K562 (cell line): ENCODE results near the gene DEDD2. TPM values are rescaled to one million over a fixed set of nuclear protein-coding genes. Genes with fewer than 3 reads are reported as not detected.

Source experiments
- BCLAF1 ChIP-seq, 2 experiments: fragments of 450-650 bp in 1 of 2; IDR thresholded peaks; 2 replicates each; pipeline ENCODE4 v1.6.1; 2011 to 2017; ENCODE audit warnings: low read depth in 2 of 2, antibody characterized with exemption in 1 of 2, borderline replicate concordance in 1 of 2, low read length in 1 of 2, mild to moderate bottlenecking in 1 of 2, mixed read lengths in 1 of 2; ENCODE audit not compliant: control insufficient read depth in 1 of 2
- CHD4 ChIP-seq: fragments of 200-600 bp; sonication (generic); IDR thresholded peaks from 3 replicates; pipeline ENCODE4 v1.6.1; 2012; ENCODE audit warnings: low read depth, mild to moderate bottlenecking, mixed read lengths, low read length, inconsistent platforms; ENCODE audit not compliant: insufficient read depth, insufficient replicate concordance, poor library complexity, severe bottlenecking
- KAT8 ChIP-seq: fragments of 450-650 bp; IDR thresholded peaks from 2 replicates; pipeline ENCODE4 v1.6.1; 2016; ENCODE audit warnings: low read depth, mild to moderate bottlenecking
- MAZ ChIP-seq, 2 experiments: fragments of 450-650 bp in 1 of 2; sonication (generic) in 1 of 2; formaldehyde crosslinking; IDR thresholded peaks in 1 of 2; conservative IDR thresholded peaks in 1 of 2; 2 replicates each; pipeline versions ENCODE4 v1.4.0 to v1.5.0; 2020; ENCODE audit warnings: mild to moderate bottlenecking in 1 of 2, missing genetic modification reagents in 1 of 2
- NCOA2 ChIP-seq, 2 experiments: fragments of 450-650 bp; IDR thresholded peaks; 2 replicates each; pipeline ENCODE4 v1.6.1; 2018; ENCODE audit warnings: mild to moderate bottlenecking in 2 of 2, moderate library complexity in 1 of 2; ENCODE audit not compliant: partially characterized antibody in 2 of 2
- NFIX ChIP-seq: fragments of 250-450 bp; sonication (Bioruptor Pico); IDR thresholded peaks from 2 replicates; pipeline ENCODE4 v1.4.0; 2020; ENCODE audit warnings: low read depth, mild to moderate bottlenecking, moderate library complexity
- POLR2A ChIP-seq: fragments of 450-650 bp; conservative IDR thresholded peaks from 2 replicates; pipeline ENCODE4 v1.6.1; 2016
- RBM17 ChIP-seq: fragments of 200-400 bp; formaldehyde crosslinking; IDR thresholded peaks from 2 replicates; pipeline ENCODE4 v1.6.1; 2017; ENCODE audit warnings: low read depth, mild to moderate bottlenecking, low read length, borderline replicate concordance
- RBM25 ChIP-seq: fragments of 200-400 bp; formaldehyde crosslinking; IDR thresholded peaks from 2 replicates; pipeline ENCODE4 v1.6.1; 2018; ENCODE audit warnings: low read length, low read depth, moderate library complexity; ENCODE audit not compliant: severe bottlenecking
- SMC3 ChIP-seq: conservative IDR thresholded peaks from 2 replicates; pipeline ENCODE4 v1.6.1; 2011; ENCODE audit warnings: low read depth, low read length, improper control_type of control experiment; ENCODE audit not compliant: insufficient read depth
- ZNF24 ChIP-seq: fragments of 450-650 bp; IDR thresholded peaks from 2 replicates; pipeline ENCODE4 v1.6.1; 2016
- ZZZ3 ChIP-seq: fragments of 450-650 bp; IDR thresholded peaks from 2 replicates; pipeline ENCODE4 v1.6.1; 2016; ENCODE audit warnings: antibody characterized with exemption, mild to moderate bottlenecking, moderate library complexity
- polyA plus RNA-seq, 8 experiments: library from polyadenylated mRNA; depleted of rRNA in 4 of 8; stranded (reverse) in 5 of 8; unstranded in 3 of 8; fragments of >200 nt; fragmentation: Nextera tagmentation in 2 of 8; fragmentation: Illumina TruSeq in 1 of 8; extraction: Ambion mirVana in 2 of 8; extraction: Trizol in 1 of 8; gene quantifications; 2 replicates each; pipeline versions ENCODE4 v1.2.1 to v1.2.3, GENCODE V29; 2011 to 2014; ENCODE audit warnings: inconsistent platforms in 1 of 8, missing spikeins in 1 of 8
- total RNA-seq, 7 experiments: library from RNA; depleted of rRNA in 6 of 7; stranded (reverse); fragments of >200 nt in 6 of 7; fragmentation: Illumina TruSeq in 2 of 7; extraction: Trizol in 2 of 7; gene quantifications; 2 replicates each; pipeline versions ENCODE4 v1.2.1 to v1.2.3, GENCODE V29; 2011 to 2021; ENCODE audit warnings: low replicate concordance in 1 of 7
- TF ChIP-seq, protein P1 (sequence below): fragments of 250-450 bp; sonication (Bioruptor Pico); IDR thresholded peaks from 2 replicates; pipeline ENCODE4 v1.5.0; 2021; ENCODE audit warnings: mild to moderate bottlenecking, moderate library complexity
- TF ChIP-seq, protein P2 (sequence below): fragments of 450-650 bp; IDR thresholded peaks from 2 replicates; pipeline ENCODE4 v1.7.1; 2018; ENCODE audit warnings: mild to moderate bottlenecking, low read depth; ENCODE audit not compliant: partially characterized antibody

Gene DEDD2
- total and polyA plus RNA-seq, 9 of the 15 experiments (the other 6 are each of a cell fraction or from before 2014, with no cell fraction given): 4.3 to 43.0 (median 29.2) TPM

- TF ChIP-seq, protein P1, sequence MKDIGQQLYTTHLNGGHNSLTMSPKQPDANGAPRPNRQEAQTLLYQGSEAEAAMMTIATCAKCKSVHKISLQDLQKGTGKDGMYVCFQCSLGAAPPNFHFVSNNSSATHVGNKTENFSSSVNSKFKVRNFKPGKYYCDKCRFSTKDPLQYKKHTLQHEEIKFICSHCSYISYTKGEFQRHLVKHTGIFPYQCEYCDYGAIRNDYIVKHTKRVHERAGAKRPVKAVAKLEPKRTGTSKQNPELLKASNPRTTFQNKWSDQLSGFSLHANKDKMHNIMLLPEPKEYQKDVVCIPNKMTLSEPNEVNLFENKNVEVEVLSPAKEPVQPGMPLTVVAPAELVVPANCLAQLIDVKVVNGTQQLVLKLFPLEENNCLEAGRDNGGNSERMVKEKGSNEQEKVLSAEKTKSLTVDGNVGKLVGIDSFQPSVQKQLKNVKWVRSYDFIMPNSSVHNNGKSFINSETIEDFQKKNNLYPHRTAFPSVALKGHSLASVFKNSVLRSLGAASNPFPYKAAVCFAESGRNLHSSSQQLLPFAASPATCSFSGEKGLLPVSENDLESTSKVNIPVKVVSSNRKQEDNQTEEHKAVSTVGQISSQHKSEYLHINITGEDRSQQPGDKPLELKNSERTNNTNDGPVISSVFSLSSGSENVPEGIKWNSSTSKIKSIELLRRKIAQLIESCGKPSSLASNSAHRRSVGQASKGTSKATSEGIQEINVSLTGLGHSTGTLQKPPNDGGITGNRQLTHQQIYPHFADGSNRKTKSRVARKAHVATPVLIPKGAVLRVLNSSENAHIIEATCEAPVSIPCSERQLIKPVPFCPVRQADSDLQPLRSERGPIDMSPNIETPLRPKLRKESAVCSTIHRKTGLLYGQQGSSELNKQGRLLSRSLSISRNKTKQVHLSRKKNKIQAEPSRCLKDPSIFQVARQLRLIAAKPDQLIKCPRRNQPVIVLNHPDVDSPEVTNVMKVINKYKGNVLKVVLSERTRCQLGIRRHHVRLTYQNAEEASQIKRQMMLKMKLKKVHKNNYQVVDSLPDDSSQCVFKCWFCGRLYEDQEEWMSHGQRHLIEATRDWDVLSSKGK: no peak
- TF ChIP-seq ZZZ3 (no peak), BCLAF1 (IDR thresholded peaks at IDR 0.05; ENCODE audit: borderline replicate concordance in 1 of 2, control insufficient read depth in 1 of 2, low read depth in 2 of 2, low read length in 1 of 2) (no peak), MAZ (CRISPR knock-in tag; conservative IDR thresholded peaks at IDR 0.05 in 1 of 2, IDR thresholded peaks at IDR 0.05 in 1 of 2) (peak in 1 of 2 experiments; percentile 41; a peak in 1 of 4 replicates), SMC3 (no peak), RBM17 (no peak), POLR2A (peak; percentile 59), ZNF24 (no peak), CHD4 (no peak), RBM25 (no peak), NFIX (no peak), NCOA2 (IDR thresholded peaks at IDR 0.05; ENCODE audit: partially characterized antibody in 2 of 2) (no peak), KAT8 (no peak)
- TF ChIP-seq, protein P2, sequence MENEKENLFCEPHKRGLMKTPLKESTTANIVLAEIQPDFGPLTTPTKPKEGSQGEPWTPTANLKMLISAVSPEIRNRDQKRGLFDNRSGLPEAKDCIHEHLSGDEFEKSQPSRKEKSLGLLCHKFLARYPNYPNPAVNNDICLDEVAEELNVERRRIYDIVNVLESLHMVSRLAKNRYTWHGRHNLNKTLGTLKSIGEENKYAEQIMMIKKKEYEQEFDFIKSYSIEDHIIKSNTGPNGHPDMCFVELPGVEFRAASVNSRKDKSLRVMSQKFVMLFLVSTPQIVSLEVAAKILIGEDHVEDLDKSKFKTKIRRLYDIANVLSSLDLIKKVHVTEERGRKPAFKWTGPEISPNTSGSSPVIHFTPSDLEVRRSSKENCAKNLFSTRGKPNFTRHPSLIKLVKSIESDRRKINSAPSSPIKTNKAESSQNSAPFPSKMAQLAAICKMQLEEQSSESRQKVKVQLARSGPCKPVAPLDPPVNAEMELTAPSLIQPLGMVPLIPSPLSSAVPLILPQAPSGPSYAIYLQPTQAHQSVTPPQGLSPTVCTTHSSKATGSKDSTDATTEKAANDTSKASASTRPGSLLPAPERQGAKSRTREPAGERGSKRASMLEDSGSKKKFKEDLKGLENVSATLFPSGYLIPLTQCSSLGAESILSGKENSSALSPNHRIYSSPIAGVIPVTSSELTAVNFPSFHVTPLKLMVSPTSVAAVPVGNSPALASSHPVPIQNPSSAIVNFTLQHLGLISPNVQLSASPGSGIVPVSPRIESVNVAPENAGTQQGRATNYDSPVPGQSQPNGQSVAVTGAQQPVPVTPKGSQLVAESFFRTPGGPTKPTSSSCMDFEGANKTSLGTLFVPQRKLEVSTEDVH: no peak
Measured at GRCh38 chr19:42229855-42230351, 12.4 kb upstream of the DEDD2 start (continued).
